ENCODE measurements around the gene AUP1. TPM values are rescaled to one million over a fixed set of nuclear protein-coding genes. Genes with fewer than 3 reads are reported as not detected.

The AUP1 gene
- total and polyA plus RNA-seq, 9 of the 15 experiments (the other 6 are each of a cell fraction or from before 2014, with no cell fraction given), result 70.7 to 245 (median 165) TPM

DNA sequence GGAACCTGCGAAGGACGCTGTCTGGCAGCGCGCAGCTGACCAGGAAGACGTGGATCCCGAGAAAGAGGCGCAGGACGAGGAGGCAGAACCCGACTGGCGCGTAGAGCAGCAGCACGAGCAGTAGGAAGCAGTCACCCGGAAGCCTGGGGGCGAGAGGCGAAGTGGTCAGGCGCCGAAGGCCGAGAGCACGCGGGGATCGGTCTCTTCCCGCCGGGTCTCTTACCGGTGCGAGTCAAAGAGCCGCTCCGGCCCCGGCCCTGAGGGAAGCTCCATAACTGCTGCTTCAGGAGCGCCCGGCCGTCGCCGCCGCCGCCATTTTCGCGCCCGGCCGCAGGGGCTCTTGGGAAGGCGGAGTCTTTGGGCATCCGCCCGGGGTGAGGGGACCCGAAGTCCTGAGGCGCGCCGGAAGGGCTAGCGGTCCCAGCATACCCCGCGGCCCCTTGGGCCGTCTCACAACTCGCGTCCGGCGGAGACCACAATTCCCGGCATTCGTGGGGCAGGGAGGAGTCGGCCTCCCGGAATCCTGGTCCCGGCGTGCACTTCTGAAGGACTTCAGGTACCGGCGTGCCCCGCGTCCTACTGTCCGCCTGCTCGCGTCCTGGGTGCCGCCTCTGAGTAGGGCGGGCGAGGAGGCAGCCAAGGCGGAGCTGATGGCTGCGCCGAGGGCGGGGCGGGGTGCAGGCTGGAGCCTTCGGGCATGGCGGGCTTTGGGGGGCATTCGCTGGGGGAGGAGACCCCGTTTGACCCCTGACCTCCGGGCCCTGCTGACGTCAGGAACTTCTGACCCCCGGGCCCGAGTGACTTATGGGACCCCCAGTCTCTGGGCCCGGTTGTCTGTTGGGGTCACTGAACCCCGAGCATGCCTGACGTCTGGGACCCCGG, at the start of gene AUP1, which contains the start of gene HTRA2 (continued):
- TF ChIP-seq, protein P1, sequence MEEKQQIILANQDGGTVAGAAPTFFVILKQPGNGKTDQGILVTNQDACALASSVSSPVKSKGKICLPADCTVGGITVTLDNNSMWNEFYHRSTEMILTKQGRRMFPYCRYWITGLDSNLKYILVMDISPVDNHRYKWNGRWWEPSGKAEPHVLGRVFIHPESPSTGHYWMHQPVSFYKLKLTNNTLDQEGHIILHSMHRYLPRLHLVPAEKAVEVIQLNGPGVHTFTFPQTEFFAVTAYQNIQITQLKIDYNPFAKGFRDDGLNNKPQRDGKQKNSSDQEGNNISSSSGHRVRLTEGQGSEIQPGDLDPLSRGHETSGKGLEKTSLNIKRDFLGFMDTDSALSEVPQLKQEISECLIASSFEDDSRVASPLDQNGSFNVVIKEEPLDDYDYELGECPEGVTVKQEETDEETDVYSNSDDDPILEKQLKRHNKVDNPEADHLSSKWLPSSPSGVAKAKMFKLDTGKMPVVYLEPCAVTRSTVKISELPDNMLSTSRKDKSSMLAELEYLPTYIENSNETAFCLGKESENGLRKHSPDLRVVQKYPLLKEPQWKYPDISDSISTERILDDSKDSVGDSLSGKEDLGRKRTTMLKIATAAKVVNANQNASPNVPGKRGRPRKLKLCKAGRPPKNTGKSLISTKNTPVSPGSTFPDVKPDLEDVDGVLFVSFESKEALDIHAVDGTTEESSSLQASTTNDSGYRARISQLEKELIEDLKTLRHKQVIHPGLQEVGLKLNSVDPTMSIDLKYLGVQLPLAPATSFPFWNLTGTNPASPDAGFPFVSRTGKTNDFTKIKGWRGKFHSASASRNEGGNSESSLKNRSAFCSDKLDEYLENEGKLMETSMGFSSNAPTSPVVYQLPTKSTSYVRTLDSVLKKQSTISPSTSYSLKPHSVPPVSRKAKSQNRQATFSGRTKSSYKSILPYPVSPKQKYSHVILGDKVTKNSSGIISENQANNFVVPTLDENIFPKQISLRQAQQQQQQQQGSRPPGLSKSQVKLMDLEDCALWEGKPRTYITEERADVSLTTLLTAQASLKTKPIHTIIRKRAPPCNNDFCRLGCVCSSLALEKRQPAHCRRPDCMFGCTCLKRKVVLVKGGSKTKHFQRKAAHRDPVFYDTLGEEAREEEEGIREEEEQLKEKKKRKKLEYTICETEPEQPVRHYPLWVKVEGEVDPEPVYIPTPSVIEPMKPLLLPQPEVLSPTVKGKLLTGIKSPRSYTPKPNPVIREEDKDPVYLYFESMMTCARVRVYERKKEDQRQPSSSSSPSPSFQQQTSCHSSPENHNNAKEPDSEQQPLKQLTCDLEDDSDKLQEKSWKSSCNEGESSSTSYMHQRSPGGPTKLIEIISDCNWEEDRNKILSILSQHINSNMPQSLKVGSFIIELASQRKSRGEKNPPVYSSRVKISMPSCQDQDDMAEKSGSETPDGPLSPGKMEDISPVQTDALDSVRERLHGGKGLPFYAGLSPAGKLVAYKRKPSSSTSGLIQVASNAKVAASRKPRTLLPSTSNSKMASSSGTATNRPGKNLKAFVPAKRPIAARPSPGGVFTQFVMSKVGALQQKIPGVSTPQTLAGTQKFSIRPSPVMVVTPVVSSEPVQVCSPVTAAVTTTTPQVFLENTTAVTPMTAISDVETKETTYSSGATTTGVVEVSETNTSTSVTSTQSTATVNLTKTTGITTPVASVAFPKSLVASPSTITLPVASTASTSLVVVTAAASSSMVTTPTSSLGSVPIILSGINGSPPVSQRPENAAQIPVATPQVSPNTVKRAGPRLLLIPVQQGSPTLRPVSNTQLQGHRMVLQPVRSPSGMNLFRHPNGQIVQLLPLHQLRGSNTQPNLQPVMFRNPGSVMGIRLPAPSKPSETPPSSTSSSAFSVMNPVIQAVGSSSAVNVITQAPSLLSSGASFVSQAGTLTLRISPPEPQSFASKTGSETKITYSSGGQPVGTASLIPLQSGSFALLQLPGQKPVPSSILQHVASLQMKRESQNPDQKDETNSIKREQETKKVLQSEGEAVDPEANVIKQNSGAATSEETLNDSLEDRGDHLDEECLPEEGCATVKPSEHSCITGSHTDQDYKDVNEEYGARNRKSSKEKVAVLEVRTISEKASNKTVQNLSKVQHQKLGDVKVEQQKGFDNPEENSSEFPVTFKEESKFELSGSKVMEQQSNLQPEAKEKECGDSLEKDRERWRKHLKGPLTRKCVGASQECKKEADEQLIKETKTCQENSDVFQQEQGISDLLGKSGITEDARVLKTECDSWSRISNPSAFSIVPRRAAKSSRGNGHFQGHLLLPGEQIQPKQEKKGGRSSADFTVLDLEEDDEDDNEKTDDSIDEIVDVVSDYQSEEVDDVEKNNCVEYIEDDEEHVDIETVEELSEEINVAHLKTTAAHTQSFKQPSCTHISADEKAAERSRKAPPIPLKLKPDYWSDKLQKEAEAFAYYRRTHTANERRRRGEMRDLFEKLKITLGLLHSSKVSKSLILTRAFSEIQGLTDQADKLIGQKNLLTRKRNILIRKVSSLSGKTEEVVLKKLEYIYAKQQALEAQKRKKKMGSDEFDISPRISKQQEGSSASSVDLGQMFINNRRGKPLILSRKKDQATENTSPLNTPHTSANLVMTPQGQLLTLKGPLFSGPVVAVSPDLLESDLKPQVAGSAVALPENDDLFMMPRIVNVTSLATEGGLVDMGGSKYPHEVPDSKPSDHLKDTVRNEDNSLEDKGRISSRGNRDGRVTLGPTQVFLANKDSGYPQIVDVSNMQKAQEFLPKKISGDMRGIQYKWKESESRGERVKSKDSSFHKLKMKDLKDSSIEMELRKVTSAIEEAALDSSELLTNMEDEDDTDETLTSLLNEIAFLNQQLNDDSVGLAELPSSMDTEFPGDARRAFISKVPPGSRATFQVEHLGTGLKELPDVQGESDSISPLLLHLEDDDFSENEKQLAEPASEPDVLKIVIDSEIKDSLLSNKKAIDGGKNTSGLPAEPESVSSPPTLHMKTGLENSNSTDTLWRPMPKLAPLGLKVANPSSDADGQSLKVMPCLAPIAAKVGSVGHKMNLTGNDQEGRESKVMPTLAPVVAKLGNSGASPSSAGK (IDR thresholded peaks at IDR 0.05), result peak; percentile 6; the same call in 1 of the 2 replicates
- no peak for TF ChIP-seq STAT5A (IDR thresholded peaks at IDR 0.05; ENCODE audit: borderline replicate concordance, low read length)
- TF ChIP-seq RNF2 (IDR thresholded peaks at IDR 0.05), result peak; percentile 48; the same call in 1 of the 2 replicates
- TF ChIP-seq HSF4 (CRISPR knock-in tag; IDR thresholded peaks at IDR 0.05; ENCODE audit: borderline replicate concordance), result no peak; the same call in 1 of the 2 replicates
- TF ChIP-seq, protein P2, sequence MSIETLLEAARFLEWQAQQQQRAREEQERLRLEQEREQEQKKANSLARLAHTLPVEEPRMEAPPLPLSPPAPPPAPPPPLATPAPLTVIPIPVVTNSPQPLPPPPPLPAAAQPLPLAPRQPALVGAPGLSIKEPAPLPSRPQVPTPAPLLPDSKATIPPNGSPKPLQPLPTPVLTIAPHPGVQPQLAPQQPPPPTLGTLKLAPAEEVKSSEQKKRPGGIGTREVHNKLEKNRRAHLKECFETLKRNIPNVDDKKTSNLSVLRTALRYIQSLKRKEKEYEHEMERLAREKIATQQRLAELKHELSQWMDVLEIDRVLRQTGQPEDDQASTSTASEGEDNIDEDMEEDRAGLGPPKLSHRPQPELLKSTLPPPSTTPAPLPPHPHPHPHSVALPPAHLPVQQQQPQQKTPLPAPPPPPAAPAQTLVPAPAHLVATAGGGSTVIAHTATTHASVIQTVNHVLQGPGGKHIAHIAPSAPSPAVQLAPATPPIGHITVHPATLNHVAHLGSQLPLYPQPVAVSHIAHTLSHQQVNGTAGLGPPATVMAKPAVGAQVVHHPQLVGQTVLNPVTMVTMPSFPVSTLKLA (conservative IDR thresholded peaks at IDR 0.05), result peak; percentile 52 to 80
- TF ChIP-seq HDAC8 (tag; IDR thresholded peaks at IDR 0.05), result no peak; the same call in 1 of the 2 replicates
- peak; percentile 90 for TF ChIP-seq ETV1 (tag; conservative IDR thresholded peaks at IDR 0.05; ENCODE audit: low read depth)
- TF ChIP-seq STAG1 (CRISPR knock-in tag; IDR thresholded peaks at IDR 0.05; ENCODE audit: borderline replicate concordance), result no peak
- no peak for TF ChIP-seq MCM3 (IDR thresholded peaks at IDR 0.05)
- no peak for TF ChIP-seq PPARD (CRISPR knock-in tag; IDR thresholded peaks at IDR 0.05)
- TF ChIP-seq BHLHE40 (IDR thresholded peaks at IDR 0.05; ENCODE audit: low read length), result peak; percentile 3; the same call in 1 of the 2 replicates
- no peak for TF ChIP-seq NCOA6 (IDR thresholded peaks at IDR 0.05)
- no peak for TF ChIP-seq BACH1 (tag; IDR thresholded peaks at IDR 0.05)
- TF ChIP-seq RBM22 (IDR thresholded peaks at IDR 0.05; ENCODE audit: low read depth, low read length, poor library complexity, severe bottlenecking), result peak; percentile 89

Measured in K562 (cell line).